Naive thymus-derived CD4-positive, alpha-beta T cell (primary cell): ENCODE data around the gene GPR132. TPM values are rescaled to one million over a fixed set of nuclear protein-coding genes. Genes with fewer than 3 reads are reported as not detected.

Experiments
- ATAC-seq: fragments of 150-1000 bp; cut with Tn5 transposase; 2 replicates; pipeline ENCODE4 v1.10.0; 2021; ENCODE audit warnings: mild to moderate bottlenecking, moderate library complexity
- CTCF ChIA-PET: fragments of 350-600 bp; sonication (Branson Sonifier 250); formaldehyde crosslinking; loops from one replicate; lab custom pipeline; 2021; ENCODE audit warnings: antibody characterized with exemption; lab: Charles Lee
- POLR2A ChIA-PET: fragments of 350-600 bp; sonication (Branson Sonifier 250); formaldehyde crosslinking; loops from one replicate; lab custom pipeline; 2021; ENCODE audit warnings: antibody characterized with exemption, inconsistent platforms; lab: Charles Lee
- DNase-seq, 9 donors: peaks; one replicate each; pipeline versions ENCODE4 v3.0.0 to v3.0.0-alpha.2; 2020 to 2022; ENCODE audit warnings: mixed read lengths in 1 of 9
- H3K27ac ChIP-seq: one replicate; pipeline ENCODE4 v1.7.0; 2013; ENCODE audit warnings: mild to moderate bottlenecking, low read depth, low read length, moderate library complexity
- H3K27me3 ChIP-seq, 2 donors: one replicate each; pipeline ENCODE4 v1.7.0; 2013; ENCODE audit warnings: low read length in 2 of 2, mild to moderate bottlenecking in 2 of 2, moderate library complexity in 2 of 2; ENCODE audit not compliant: control insufficient read depth in 2 of 2, insufficient read depth in 2 of 2
- H3K36me3 ChIP-seq, 3 experiments: 1 replicate in 2 of 3; 2 replicates in 1 of 3; pipeline ENCODE4 v1.7.0; 2013; ENCODE audit warnings: low read length in 3 of 3, mild to moderate bottlenecking in 3 of 3, moderate library complexity in 1 of 3; ENCODE audit not compliant: insufficient read depth in 3 of 3, control insufficient read depth in 2 of 3
- H3K4me1 ChIP-seq, 2 donors: one replicate each; pipeline ENCODE4 v1.7.0; 2013; ENCODE audit warnings: low read length in 2 of 2, mild to moderate bottlenecking in 2 of 2, moderate library complexity in 1 of 2; ENCODE audit not compliant: control insufficient read depth in 2 of 2, insufficient read depth in 2 of 2
- H3K4me3 ChIP-seq: 2 replicates; pipeline ENCODE4 v1.7.0; 2013; ENCODE audit warnings: mild to moderate bottlenecking, low read length
- H3K9me3 ChIP-seq, 3 experiments: 1 replicate in 2 of 3; 2 replicates in 1 of 3; pipeline ENCODE4 v1.7.0; 2013; ENCODE audit warnings: low read length in 3 of 3; ENCODE audit not compliant: control insufficient read depth in 2 of 3
- H3K27ac Mint-ChIP-seq, 9 donors: one replicate each; pipeline ENCODE4 v1.8.0; 2020 to 2022; ENCODE audit warnings: mixed read lengths in 9 of 9, mild to moderate bottlenecking in 8 of 9, moderate library complexity in 5 of 9, inconsistent platforms in 2 of 9
- H3K27me3 Mint-ChIP-seq, 5 donors: one replicate each; pipeline ENCODE4 v1.8.0; 2021 to 2022; ENCODE audit warnings: mixed read lengths in 5 of 5, mild to moderate bottlenecking in 1 of 5
- H3K36me3 Mint-ChIP-seq, 5 donors: one replicate each; pipeline ENCODE4 v1.8.0; 2020 to 2022; ENCODE audit warnings: mixed read lengths in 5 of 5, mild to moderate bottlenecking in 3 of 5, inconsistent platforms in 1 of 5
- H3K4me1 Mint-ChIP-seq, 7 donors: one replicate each; pipeline ENCODE4 v1.8.0; 2020 to 2022; ENCODE audit warnings: mixed read lengths in 7 of 7, mild to moderate bottlenecking in 3 of 7, inconsistent platforms in 1 of 7
- H3K4me3 Mint-ChIP-seq, 10 donors: one replicate each; pipeline ENCODE4 v1.8.0; 2020 to 2022; ENCODE audit warnings: mild to moderate bottlenecking in 10 of 10, mixed read lengths in 10 of 10, moderate library complexity in 6 of 10, inconsistent platforms in 2 of 10
- H3K9me3 Mint-ChIP-seq, 11 donors: one replicate each; pipeline ENCODE4 v1.8.0; 2020 to 2022; ENCODE audit warnings: mixed read lengths in 11 of 11, mild to moderate bottlenecking in 4 of 11, inconsistent platforms in 1 of 11, moderate library complexity in 1 of 11
- intact Hi-C, 2 donors: fragments of 100-400 bp; cut with micrococcal nuclease; formaldehyde crosslinking; loops; one replicate each; pipeline ENCODE4 v1.15.1; 2023
- polyA plus RNA-seq, 2 donors: library from polyadenylated mRNA; unstranded; fragments of 300-500 nt; fragmentation: Illumina TruSeq; gene quantifications; one replicate each; pipeline ENCODE4 v1.2.3, GENCODE V29; 2021
- total RNA-seq, 6 experiments: library from RNA in 5 of 6; stranded (reverse) in 5 of 6; gene quantifications; 1 replicate in 5 of 6; 2 replicates in 1 of 6; pipeline ENCODE4 v1.2.3 and lab custom pipeline; 2021 to 2026

GPR132 gene
- total and polyA plus RNA-seq, 7 experiments from 2014 or later: 9.3 to 58.7 (median 40.2) TPM

DNA sequence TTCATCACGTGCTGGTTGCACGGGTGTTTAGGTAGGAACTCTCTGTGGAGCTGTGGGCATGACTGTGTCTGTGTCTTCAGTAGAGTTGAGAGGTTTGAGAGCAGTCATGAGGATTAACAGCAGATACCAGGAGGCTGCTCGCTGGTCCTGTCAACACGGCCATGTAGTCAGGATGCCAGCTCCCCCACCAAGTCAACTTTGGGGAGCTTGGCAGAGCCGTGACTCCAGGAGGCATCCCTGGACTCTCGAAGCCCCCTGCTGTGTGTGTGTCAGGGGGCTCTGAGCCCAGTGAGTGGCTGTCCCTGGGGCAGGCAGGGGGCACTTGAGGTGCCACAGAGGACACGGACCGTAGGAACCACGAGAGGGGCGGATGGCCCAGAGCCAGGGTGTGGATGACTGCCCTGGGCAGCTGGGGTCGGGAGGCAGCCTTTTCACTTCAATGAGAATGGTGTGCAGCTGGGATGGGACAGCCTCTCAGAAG lies 7.2 kb upstream of the GPR132 start:
- no peaks in the 10 kb centered on the region for H3K27me3 ChIP-seq
- Mint-ChIP-seq H3K4me1 (peaks cover 28 to 54% (median 45%) of the 10 kb centered on the region in 7 donors), H3K36me3 (no peaks in the 10 kb centered on the region), H3K9me3 (no peaks in the 10 kb centered on the region), H3K27me3 (peaks cover 0 to 11% (median 0%) of the 10 kb centered on the region in 5 donors), H3K4me3 (no peak overlapping the region), H3K27ac (peak overlapping the region in 7 of 9 donors; percentile 28 to 83 (median 67))
- DNase-seq: no peak
- POLR2A ChIA-PET: interaction anchor here (5.7 to 7.8 kb wide), 2 partner anchors 12 to 14 kb away, joined by 52 to 71 read pairs; no protein-coding TSS in a partner anchor
- intact Hi-C loops: no loop called here
- peaks cover 37 to 46% of the 10 kb centered on the region in 2 donors for H3K4me1 ChIP-seq
- no peaks in the 10 kb centered on the region for H3K36me3 ChIP-seq
- CTCF ChIA-PET: interaction anchor here (0.8 to 1.4 kb wide), 5 partner anchors 9 to 14 kb away, joined by 3 to 6 read pairs (median 3); no protein-coding TSS in a partner anchor
- H3K4me3 ChIP-seq: no peak overlapping the region
- ATAC-seq: no peak
- H3K9me3 ChIP-seq: no peaks in the 10 kb centered on the region
- H3K27ac ChIP-seq: no peak overlapping the region

GRCh38 chr14:105071942-105072341 lies 6.7 kb upstream of the GPR132 start:
- no peak overlapping the region for H3K27ac ChIP-seq
- POLR2A ChIA-PET: interaction anchor here (1.6 to 7.8 kb wide), 3 partner anchors 11 to 15 kb away, joined by 8 to 71 read pairs (median 52); no protein-coding TSS in a partner anchor
- H3K36me3 ChIP-seq: no peaks in the 10 kb centered on the region
- ATAC-seq: no peak
- Mint-ChIP-seq H3K27me3 (peaks cover 0 to 7% (median 0%) of the 10 kb centered on the region in 5 donors), H3K9me3 (no peaks in the 10 kb centered on the region), H3K4me1 (peaks cover 28 to 54% (median 45%) of the 10 kb centered on the region in 7 donors), H3K4me3 (no peak overlapping the region), H3K27ac (peak overlapping the region in 6 of 9 donors; percentile 58 to 85 (median 69)), H3K36me3 (no peaks in the 10 kb centered on the region)
- no peaks in the 10 kb centered on the region for H3K9me3 ChIP-seq
- no peaks in the 10 kb centered on the region for H3K27me3 ChIP-seq
- CTCF ChIA-PET: interaction anchor here (1.3 to 1.4 kb wide), 2 partner anchors 10 to 14 kb away, joined by 3 to 4 read pairs; no protein-coding TSS in a partner anchor
- intact Hi-C loops: no loop called here
- H3K4me3 ChIP-seq: no peak overlapping the region
- peaks cover 37 to 46% of the 10 kb centered on the region in 2 donors for H3K4me1 ChIP-seq
- peak in 1 of 9 donors; percentile 7 for DNase-seq

- Mint-ChIP-seq H3K27me3 (peaks cover 0 to 7% (median 0%) of the 10 kb centered on the region in 5 donors), H3K36me3 (no peaks in the 10 kb centered on the region), H3K9me3 (no peaks in the 10 kb centered on the region), H3K4me1 (peaks cover 26 to 52% (median 41%) of the 10 kb centered on the region in 7 donors), H3K27ac (peak overlapping the region in 5 of 9 donors; percentile 9 to 85 (median 68)), H3K4me3 (no peak overlapping the region)
- Histone ChIP-seq H3K4me3 (no peak overlapping the region), H3K9me3 (no peaks in the 10 kb centered on the region), H3K27ac (no peak overlapping the region), H3K4me1 (peaks cover 37 to 46% of the 10 kb centered on the region in 2 donors), H3K27me3 (no peaks in the 10 kb centered on the region), H3K36me3 (no peaks in the 10 kb centered on the region)
- CTCF ChIA-PET: interaction anchor here (0.8 to 1.3 kb wide), 2 partner anchors 15 to 26 kb away, joined by 3 read pairs; no protein-coding TSS in a partner anchor
- DNase-seq (no peak), ATAC-seq (no peak)
- intact Hi-C loops: no loop called here
- POLR2A ChIA-PET: interaction anchor here (1.6 to 7.8 kb wide), 2 partner anchors 11 to 16 kb away, joined by 8 to 71 read pairs; no protein-coding TSS in a partner anchor
These were observed 6.1 kb upstream of the GPR132 start for GRCh38 chr14:105071326-105071725.

- H3K4me1 ChIP-seq: peaks cover 38 to 46% of the 10 kb centered on the region in 2 donors
- no peak overlapping the region for H3K27ac ChIP-seq
- no peaks in the 10 kb centered on the region for H3K9me3 Mint-ChIP-seq
- CTCF ChIA-PET: interaction anchor here (0.8 kb wide), 1 partner anchor 25 kb away, joined by 3 read pairs; no protein-coding TSS in a partner anchor
- H3K9me3 ChIP-seq: no peaks in the 10 kb centered on the region
- peak; percentile 30 for ATAC-seq
- no peaks in the 10 kb centered on the region for H3K36me3 ChIP-seq
- H3K36me3 Mint-ChIP-seq: no peaks in the 10 kb centered on the region
- intact Hi-C loops: no loop called here
- peaks cover 26 to 56% (median 43%) of the 10 kb centered on the region in 7 donors for H3K4me1 Mint-ChIP-seq
- H3K27me3 ChIP-seq: no peaks in the 10 kb centered on the region
- POLR2A ChIA-PET: interaction anchor here (1.6 to 7.8 kb wide), 2 partner anchors 10 to 16 kb away, joined by 8 to 71 read pairs; no protein-coding TSS in a partner anchor
- H3K27me3 Mint-ChIP-seq: peaks cover 0 to 7% (median 0%) of the 10 kb centered on the region in 5 donors
- H3K4me3 ChIP-seq: no peak overlapping the region
- peak in 1 of 9 donors; percentile 7 for DNase-seq
- H3K4me3 Mint-ChIP-seq: no peak overlapping the region
- peak overlapping the region in 8 of 9 donors; percentile 36 to 98 (median 84) for H3K27ac Mint-ChIP-seq
These were observed 5.5 kb upstream of the GPR132 start for GRCh38 chr14:105070760-105071137.

GRCh38 chr14:105069871-105070759 lies 4.9 kb upstream of the GPR132 start:
- Mint-ChIP-seq H3K27ac (peak overlapping the region; percentile 62 to 98 (median 85)), H3K27me3 (peaks cover 0 to 7% (median 0%) of the 10 kb centered on the region in 5 donors), H3K4me3 (peak overlapping the region in 4 of 10 donors; percentile 8 to 50 (median 24)), H3K9me3 (no peaks in the 10 kb centered on the region), H3K4me1 (peaks cover 26 to 56% (median 38%) of the 10 kb centered on the region in 7 donors), H3K36me3 (peaks cover 0 to 2% (median 0%) of the 10 kb centered on the region in 5 donors)
- no peaks in the 10 kb centered on the region for H3K27me3 ChIP-seq
- peak; percentile 18 for ATAC-seq
- DNase-seq: peak in 2 of 9 donors; percentile 8 to 53
- peak overlapping the region; percentile 12 for H3K27ac ChIP-seq
- H3K4me3 ChIP-seq: no peak overlapping the region
- ChIA-PET POLR2A (interaction anchor here (1.6 to 7.8 kb wide), 2 partner anchors 10 to 17 kb away, joined by 8 to 71 read pairs; no protein-coding TSS in a partner anchor), CTCF (no interaction called here)
- intact Hi-C loops: loop anchor here in 1 of 2 donors (5.0 kb wide), 1 partner anchor 93 kb away; the partner anchor contains the start of gene AHNAK2
- H3K4me1 ChIP-seq: peaks cover 41% of the 10 kb centered on the region in 2 donors
- H3K9me3 ChIP-seq: no peaks in the 10 kb centered on the region
- H3K36me3 ChIP-seq: no peaks in the 10 kb centered on the region

DNA sequence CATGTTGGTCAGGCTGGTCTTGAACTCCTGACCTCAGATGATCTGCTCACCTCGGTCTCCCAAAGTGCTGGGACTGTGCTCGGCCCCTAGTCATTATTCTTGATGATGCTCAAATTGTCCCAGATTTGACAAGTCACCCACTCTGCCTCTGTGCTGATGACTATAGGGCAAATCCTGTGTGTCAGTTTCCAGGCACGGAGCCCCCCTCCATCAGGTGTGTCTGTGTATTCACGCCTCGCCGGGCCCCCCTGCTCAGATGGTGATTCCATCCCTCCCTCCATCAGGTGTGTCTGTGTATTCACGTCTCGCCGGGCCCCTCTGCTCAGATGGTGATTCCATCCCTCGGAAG lies 4.3 kb upstream of the GPR132 start:
- intact Hi-C loops: loop anchor here in 1 of 2 donors (5.0 kb wide), 1 partner anchor 92 kb away; the partner anchor contains the start of gene AHNAK2
- peaks cover 0 to 7% (median 0%) of the 10 kb centered on the region in 5 donors for H3K27me3 Mint-ChIP-seq
- DNase-seq (peak in 1 of 9 donors; percentile 6), ATAC-seq (no peak)
- Histone ChIP-seq H3K27ac (peak overlapping the region; percentile 12), H3K4me1 (peaks cover 41 to 45% of the 10 kb centered on the region in 2 donors), H3K9me3 (no peaks in the 10 kb centered on the region), H3K4me3 (no peak overlapping the region), H3K27me3 (no peaks in the 10 kb centered on the region), H3K36me3 (no peaks in the 10 kb centered on the region)
- H3K36me3 Mint-ChIP-seq: peaks cover 0 to 5% (median 0%) of the 10 kb centered on the region in 5 donors
- H3K4me3 Mint-ChIP-seq: peak overlapping the region in 5 of 10 donors; percentile 5 to 50 (median 16)
- H3K9me3 Mint-ChIP-seq: no peaks in the 10 kb centered on the region
- ChIA-PET CTCF (no interaction called here), POLR2A (no interaction called here)
- peaks cover 26 to 62% (median 42%) of the 10 kb centered on the region in 7 donors for H3K4me1 Mint-ChIP-seq
- peak overlapping the region; percentile 62 to 98 (median 85) for H3K27ac Mint-ChIP-seq
